Heart right ventricle (tissue), 16 donors: ENCODE measurements around the gene SEC14L2. TPM values are rescaled to one million over a fixed set of nuclear protein-coding genes. Genes with fewer than 3 reads are reported as not detected.
"Not testable (repeated sequence)": the region's sequence is repeated elsewhere in the genome, so short reads cannot be mapped to it uniquely, and the experiment has no call there.

Experiments used
- ATAC-seq, 8 donors: fragments of 200-7000 bp; cut with Tn5 transposase; one replicate each; pipeline ENCODE4 v1.9.1; 2020; ENCODE audit warnings: mild to moderate bottlenecking in 8 of 8, moderate library complexity in 8 of 8, moderate number of reproducible peaks in 1 of 8
- DNase-seq, 2 donors: peaks; one replicate each; pipeline ENCODE4 v3.0.0-alpha.2; 2020
- H3K27ac ChIP-seq, 10 donors: fragments of 200-600 bp; sonication (generic) in 2 of 10; one replicate each; pipeline versions ENCODE4 v1.5.0 to v1.8.0; 2020 to 2022; ENCODE audit warnings: mild to moderate bottlenecking in 3 of 10
- H3K27me3 ChIP-seq, 7 donors: fragments of 200-600 bp; one replicate each; pipeline ENCODE4 v1.8.0; 2021 to 2022; ENCODE audit warnings: mild to moderate bottlenecking in 2 of 7
- H3K36me3 ChIP-seq, 9 donors: fragments of 200-600 bp; sonication (generic) in 1 of 9; one replicate each; pipeline versions ENCODE4 v1.5.0 to v1.8.0; 2020 to 2022; ENCODE audit warnings: mild to moderate bottlenecking in 2 of 9
- H3K4me1 ChIP-seq, 9 donors: fragments of 200-600 bp; sonication (generic) in 1 of 9; one replicate each; pipeline versions ENCODE4 v1.5.0 to v1.8.0; 2020 to 2022; ENCODE audit warnings: mild to moderate bottlenecking in 4 of 9
- H3K4me3 ChIP-seq, 10 donors: fragments of 200-600 bp; sonication (generic) in 2 of 10; one replicate each; pipeline versions ENCODE4 v1.5.0 to v1.8.0; 2020 to 2022; ENCODE audit warnings: mild to moderate bottlenecking in 7 of 10, moderate library complexity in 2 of 10
- H3K9me3 ChIP-seq, 11 donors: fragments of 200-600 bp in 10 of 11; sonication (generic) in 2 of 11; one replicate each; pipeline versions ENCODE4 v1.5.0 to v1.8.0; 2013 to 2022; ENCODE audit warnings: mild to moderate bottlenecking in 2 of 11, control low read depth in 1 of 11, moderate library complexity in 1 of 11
- CTCF ChIP-seq, 9 donors: fragments of 200-600 bp; sonication (generic) in 2 of 9; IDR thresholded peaks; one replicate each; pipeline versions ENCODE4 v1.5.0 to v1.8.0; 2021 to 2022; ENCODE audit warnings: antibody characterized with exemption in 9 of 9, mild to moderate bottlenecking in 5 of 9, moderate library complexity in 1 of 9
- WGBS, 2 donors: extraction: QIAGEN DNeasy Blood & Tissue Kit; methylation state at CpG; one replicate each; pipeline ENCODE4 v1.1.7; 2013; ENCODE audit warnings: inconsistent platforms in 1 of 2; 5-methylcytosine and 5-hydroxymethylcytosine counted together
- intact Hi-C, 10 donors: fragments of 100-400 bp; cut with DNase I; formaldehyde crosslinking; loops; one replicate each; pipeline versions ENCODE4 v1.11.1 to v1.14.2; 2022
- polyA plus RNA-seq, 2 donors: library from polyadenylated mRNA; stranded (reverse); fragments of 200-250 nt; gene quantifications; one replicate each; pipeline ENCODE4 v1.2.3, GENCODE V29; 2013
- total RNA-seq, 10 donors: library from RNA; stranded (reverse); fragmentation: NEBNext Ultra II Directional in 3 of 10; extraction: Animal tissue kit (Norgen Biotek cat#: 25700) in 3 of 10; gene quantifications; one replicate each; pipeline versions ENCODE4 v1.2.1 to v1.2.4, GENCODE V29; 2021 to 2023
- donor health status: Arrhythmogenic right ventricular cardiomyopathy.
- donor health status: ischemic (EF 13 %, LVEDD 7.1; RV severe dilation, severe dysfunction).
- donor health status: healthy with polysubstance abuse.
- donor health status: DM: no; HTN: yes; CAD: no.
- donor health status: DM: no; HTN: no; CAD: no.
- donor health status: ischemic (EF 25% LVEDD 6.9; RV normal size, moderate dysfunction).
- donor health status: ischemic (EF 25% LVEDD 5.7; RV mildly dilated, moderate dysfunction).
- donor health status: healthy.
- donor health status: DM: yes; HTN: yes; CAD: no.
- donor health status: Ischemic cardiomyopathy.
- donor health status: ischemic (EF 35%, LVEDD 5.7; RV mildly dilated, moderate dysfunction).
- donor health status: nonischemic (EF 11% LVEDD 7.7; RV severe dilation, severe dysfunction).
- donor health status: DM: yes; HTN: yes; CAD: no.
- donor health status: PGD.
- donor health status: ischemic (EF 29% LVEDD 5.4; RV normal size, mild dysfunction).
- donor health status: nonischemic (EF 23%, LVEDD 6.1; RV moderate dilation, normal function).

Gene SEC14L2
- total and polyA plus RNA-seq, 12 donors = 0.21 to 7.6 (median 0.87) TPM

DNA sequence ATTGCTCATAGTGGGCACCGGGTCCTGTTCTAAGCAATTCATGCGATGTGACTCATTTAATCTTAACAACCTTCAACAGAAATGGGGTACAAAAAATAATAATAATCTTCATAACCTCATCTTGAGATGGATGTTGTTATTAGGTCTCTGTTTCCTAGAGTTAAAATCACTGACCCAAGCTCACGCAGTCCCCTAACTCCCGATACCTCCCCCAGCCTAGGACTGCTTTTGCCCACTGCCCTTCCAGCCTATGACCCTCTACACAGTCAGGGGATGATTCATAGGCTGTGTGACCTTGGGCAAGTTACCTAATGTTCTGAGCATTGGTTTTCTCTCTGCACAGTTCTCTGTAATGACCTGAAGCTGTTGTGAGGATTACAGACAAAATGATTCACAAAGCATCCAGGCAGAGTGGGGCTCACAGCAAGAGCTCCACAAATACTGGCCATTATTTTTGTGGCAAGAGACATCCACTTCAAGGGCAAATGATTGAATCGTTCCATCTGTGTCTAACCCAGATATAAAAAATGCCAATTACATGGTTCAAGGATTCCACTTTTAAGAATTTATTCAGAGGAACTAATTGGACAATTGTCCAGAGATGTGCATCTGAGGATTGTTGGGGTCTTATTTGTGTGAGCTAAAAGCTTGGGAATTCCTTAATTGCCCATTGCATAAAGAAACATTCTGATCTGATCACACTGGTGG lies 48.8 kb downstream of the SEC14L2 start:
- no peak overlapping the region for H3K4me3 ChIP-seq
- peaks cover 0 to 10% (median 0%) of the 10 kb centered on the region in 9 donors for H3K4me1 ChIP-seq
- H3K27me3 ChIP-seq = peaks cover 0 to 59% (median 14%) of the 10 kb centered on the region in 7 donors
- DNase-seq = no peak
- intact Hi-C loops = loop anchor here in 2 of 10 donors (5.0 kb wide), 1 partner anchor 42 kb away; no protein-coding TSS in a partner anchor
- no peaks in the 10 kb centered on the region for H3K36me3 ChIP-seq
- H3K27ac ChIP-seq = no peak overlapping the region
- ATAC-seq = no peak
- H3K9me3 ChIP-seq = no peaks in the 10 kb centered on the region
- WGBS, 2 donors = 45 to 55% methylated on average over 5 of the region's 5 CpGs
- peak in 2 of 9 donors; percentile 2 to 5 for TF ChIP-seq CTCF (IDR thresholded peaks at IDR 0.05)

DNA sequence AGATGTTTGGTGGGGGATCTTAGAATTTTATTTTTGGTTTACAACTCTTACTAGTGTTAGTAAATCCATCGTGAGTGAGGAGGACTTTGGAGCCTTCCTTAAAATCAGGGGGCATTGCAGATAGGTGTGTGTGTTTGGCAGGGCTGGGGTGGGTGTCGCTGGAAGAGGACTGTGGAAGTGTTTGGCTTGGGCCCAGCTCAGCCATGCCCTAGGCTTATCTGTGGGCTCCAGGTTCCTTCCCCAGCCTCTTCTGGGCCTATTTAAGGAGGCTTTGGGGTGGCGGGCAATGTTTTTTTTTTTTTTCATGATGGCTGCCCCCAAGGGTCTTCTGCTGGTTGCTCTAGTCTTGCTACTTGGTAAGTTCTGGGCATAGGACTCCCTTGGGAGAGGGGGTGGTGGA lies 50.8 kb downstream of the SEC14L2 start:
- no peak for TF ChIP-seq CTCF (IDR thresholded peaks at IDR 0.05)
- 88 to 94% methylated on average over 3 of the region's 3 CpGs for WGBS, 2 donors
- Histone ChIP-seq H3K27me3 (peaks cover 0 to 56% (median 16%) of the 10 kb centered on the region in 7 donors), H3K4me3 (no peak overlapping the region), H3K27ac (no peak overlapping the region), H3K36me3 (no peaks in the 10 kb centered on the region), H3K9me3 (no peaks in the 10 kb centered on the region), H3K4me1 (peaks cover 0 to 5% (median 0%) of the 10 kb centered on the region in 9 donors)
- ATAC-seq (no peak), DNase-seq (no peak)
- intact Hi-C loops = loop anchor here in 2 of 10 donors (5.0 kb wide), 1 partner anchor 40 kb away; no protein-coding TSS in a partner anchor

DNA sequence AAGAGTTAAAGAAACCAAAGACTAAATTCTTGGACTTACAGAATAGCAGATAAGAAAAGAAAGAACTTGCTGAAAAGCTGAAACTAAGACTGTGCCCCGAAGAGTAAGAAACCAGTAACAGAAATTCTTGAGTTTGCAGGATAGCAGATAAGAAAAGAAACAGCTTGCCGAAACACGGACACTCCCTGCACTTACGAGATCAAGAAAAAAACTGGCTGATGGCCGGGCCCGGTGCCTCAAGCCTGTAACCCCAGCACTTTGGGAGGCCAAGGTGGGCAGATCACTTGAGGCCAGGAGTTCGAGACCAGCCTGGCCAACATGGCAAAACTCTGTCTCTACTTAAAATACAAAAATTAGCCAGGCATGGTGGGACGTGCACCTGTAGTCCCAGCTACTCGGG lies 54.7 kb downstream of the SEC14L2 start:
- H3K4me3 ChIP-seq, H3K27ac ChIP-seq, intact Hi-C loops, H3K4me1 ChIP-seq, DNase-seq, ATAC-seq, H3K36me3 ChIP-seq, H3K9me3 ChIP-seq: not testable (repeated sequence)
- WGBS, 2 donors = 31 to 32% methylated on average over 9 of the region's 9 CpGs
- H3K27me3 ChIP-seq = peaks cover 0 to 39% (median 29%) of the 10 kb centered on the region in 7 donors

DNA sequence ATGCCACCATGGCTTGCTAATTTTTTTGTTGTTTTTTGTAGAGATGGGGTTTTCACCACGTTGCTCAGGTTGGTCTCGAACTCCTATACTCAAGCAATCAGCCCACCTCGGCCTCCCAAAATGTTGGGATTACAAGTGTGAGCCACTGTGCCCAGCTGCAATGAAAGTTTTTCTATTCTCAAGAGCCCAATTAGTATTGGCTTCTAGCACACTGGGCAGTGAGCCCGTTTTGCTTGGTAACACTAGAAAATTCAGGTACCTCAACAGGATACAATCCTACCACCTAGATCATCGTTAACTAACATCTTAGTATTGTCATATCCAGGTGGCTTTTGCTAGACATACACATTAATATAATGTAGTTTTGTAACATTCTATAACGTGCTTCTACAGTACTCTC lies 56.0 kb downstream of the SEC14L2 start:
- no peak for ATAC-seq
- no peak overlapping the region for H3K27ac ChIP-seq

More for the DNA sequence above, 56.0 kb downstream of the SEC14L2 start:
- DNase-seq = no peak
- peaks cover 0 to 37% (median 20%) of the 10 kb centered on the region in 7 donors for H3K27me3 ChIP-seq
- H3K9me3 ChIP-seq = no peaks in the 10 kb centered on the region
- H3K4me1 ChIP-seq = no peaks in the 10 kb centered on the region
- TF ChIP-seq CTCF (IDR thresholded peaks at IDR 0.05) = no peak
- 82 to 83% methylated on average over 6 of the region's 6 CpGs for WGBS, 2 donors
- H3K4me3 ChIP-seq = no peak overlapping the region
- intact Hi-C loops = no loop called here
- no peaks in the 10 kb centered on the region for H3K36me3 ChIP-seq
